HG03457 (cell line): ENCODE results near the gene TBL1X.
"Not testable (repeated sequence)": the region's sequence is repeated elsewhere in the genome, so short reads cannot be mapped to it uniquely, and the experiment has no call there.

Experiments
- ATAC-seq: cut with Tn5 transposase; IDR thresholded peaks from one replicate; pipeline ENCODE4 v1.9.1; 2021; ENCODE audit warnings: moderate number of reproducible peaks; ENCODE audit not compliant: unreplicated experiment

TBL1X gene

DNA sequence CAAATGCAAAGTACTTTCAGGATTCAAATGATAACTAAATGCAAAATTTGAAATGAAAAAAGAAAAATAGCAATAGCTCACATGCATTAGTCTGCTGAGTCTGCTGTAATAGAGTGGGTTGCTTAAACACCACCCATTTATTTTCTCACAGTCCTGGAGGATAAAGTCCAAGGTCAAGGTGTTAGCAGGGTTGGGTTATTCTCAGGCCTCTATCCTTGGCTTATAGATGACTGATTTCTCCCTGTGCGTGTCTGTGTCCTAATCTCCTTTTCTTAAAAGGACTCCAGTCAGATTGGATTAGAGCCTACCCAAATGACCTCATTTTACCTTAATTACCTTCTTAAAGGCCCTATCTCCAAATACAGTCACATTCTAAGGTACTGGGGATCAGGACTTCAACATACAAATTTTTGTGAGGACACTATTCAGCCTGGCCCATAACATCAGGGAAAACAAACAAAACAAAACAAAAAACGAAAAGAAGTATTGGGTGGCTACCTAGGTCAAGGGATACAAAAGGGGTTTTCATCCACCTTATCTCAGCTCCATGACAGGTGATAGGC is 6.3 kb upstream of the TBL1X start:
- no peak for ATAC-seq

DNA sequence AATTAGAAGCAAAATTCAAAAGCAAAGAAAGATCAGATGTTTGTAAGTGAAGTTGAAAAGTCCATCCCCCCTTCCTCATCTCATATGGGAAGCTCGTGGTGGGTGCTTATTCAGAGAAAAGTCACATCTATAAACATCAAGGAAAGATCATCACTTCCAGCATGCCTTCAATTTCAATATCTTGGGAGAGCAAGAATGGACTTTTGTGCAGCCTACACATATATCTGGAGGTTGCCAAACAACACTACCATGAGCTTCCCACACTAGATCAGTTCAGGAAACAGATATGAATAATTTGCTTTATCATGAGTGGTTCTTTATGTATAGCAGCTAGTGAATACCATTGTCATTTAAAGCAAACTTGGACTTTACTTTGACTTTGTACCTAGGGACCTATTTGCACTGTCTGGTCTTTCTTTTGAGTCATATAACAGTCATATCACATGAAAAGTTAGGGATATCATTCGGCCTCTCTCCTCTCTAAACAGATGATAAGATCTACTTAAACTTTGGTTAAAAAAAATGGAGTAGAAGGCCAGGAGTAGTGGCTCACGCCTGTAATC is 5.6 kb upstream of the TBL1X start:
- ATAC-seq = no peak

DNA sequence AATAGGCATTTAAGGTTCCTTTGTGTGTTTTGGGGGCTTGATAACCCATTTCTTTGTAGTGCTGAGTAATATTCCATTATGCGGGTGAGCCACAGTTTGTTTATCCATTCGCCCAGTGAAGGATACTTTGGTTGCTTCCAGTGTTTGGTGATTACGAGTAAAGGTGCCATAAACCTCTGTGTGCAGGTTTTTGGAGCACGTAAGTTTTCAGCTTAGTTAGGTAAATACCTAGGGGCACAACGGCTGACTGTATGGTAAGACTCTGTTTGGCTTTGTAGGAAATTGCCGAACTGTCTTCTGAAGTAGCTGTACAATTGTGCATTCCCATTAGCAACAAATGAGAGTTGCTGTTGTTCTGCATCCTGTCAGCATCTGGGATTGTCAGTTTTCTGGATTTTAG is 3.8 kb upstream of the TBL1X start:
- ATAC-seq = no peak

GRCh38 chrX:9462456-9462855 is 2.4 kb upstream of the TBL1X start:
- no peak for ATAC-seq

DNA sequence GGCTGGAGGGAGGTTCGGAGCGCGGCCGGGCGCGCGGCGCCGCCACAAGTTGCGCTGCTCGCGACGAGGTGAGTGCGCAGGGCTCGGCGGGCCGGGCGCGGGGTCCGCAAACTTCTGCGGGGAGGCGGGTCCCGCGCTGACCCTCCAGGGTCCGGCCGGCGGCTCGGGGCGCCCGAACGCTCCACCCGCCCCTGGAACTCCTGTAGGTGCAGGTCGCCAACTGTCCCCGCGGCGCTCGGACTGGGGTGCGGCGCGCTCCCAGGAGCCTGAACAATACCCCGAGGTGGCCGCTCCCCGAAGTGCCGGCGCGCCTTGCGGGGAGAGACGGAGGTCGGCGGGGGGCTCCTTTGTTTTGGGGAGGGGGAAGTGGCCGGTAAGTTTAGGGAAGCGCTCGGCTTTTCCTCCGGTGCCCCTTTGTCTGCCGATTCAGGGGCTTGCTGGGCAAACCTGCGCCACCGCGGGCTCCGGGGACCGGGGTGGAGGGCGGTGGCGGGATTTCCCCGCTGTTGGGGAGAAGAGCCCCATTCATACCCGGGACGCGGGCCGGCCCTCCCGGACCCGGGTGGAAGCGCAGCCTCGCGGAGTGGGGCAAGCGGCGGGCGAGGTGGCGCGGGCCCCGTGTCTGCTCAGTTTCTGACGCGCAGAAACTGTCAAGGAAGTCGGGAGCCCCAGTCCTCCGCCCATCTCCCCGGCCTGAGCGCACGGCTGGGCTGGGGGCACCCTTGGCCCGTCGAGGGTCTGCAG is 694 bp downstream of the TBL1X start:
- no peak for ATAC-seq

DNA sequence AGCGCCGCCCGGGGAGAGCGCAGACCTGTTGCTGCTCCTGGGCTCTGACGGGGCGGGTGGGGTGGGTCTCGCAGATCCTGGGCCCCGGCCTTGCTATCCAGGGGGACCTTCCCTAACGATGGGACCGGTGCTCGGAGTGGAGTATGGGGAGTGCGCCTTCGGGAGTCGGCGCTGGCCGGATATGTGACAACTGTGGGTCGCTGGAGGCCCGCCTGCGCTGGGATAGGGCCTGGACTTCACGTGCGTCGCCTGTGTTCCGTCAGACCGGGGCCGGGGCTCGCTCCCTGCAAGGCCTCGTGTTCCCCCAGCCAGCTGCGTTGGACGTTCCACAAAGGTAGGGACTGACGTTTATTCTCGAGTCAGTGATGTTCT is 1.3 kb downstream of the TBL1X start:
- no peak for ATAC-seq

GRCh38 chrX:9466736-9467135 is 1.9 kb downstream of the TBL1X start:
- no peak for ATAC-seq

DNA sequence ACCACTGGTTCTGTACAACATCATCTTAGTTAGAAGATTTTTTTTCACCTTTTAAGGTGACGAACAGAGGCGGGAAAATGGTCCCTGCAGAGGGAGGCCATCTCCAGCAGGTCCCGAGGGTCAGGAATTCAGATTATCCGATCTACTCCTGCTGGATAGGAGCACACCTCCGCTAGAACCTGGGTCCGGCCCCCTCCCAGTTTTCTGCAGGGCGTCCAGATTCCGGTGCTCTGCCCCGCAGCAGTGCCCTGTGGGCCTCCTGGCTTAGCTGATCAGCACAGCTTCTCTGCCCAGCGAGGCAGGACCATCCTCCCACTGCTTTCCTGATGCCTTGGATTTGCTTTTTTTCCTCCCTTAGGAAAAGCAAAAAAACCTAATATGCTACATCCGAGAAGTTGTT is 2.3 kb downstream of the TBL1X start:
- ATAC-seq = no peak

- no peak for ATAC-seq
Measured at GRCh38 chrX:9467751-9468150, 2.9 kb downstream of the TBL1X start.

DNA sequence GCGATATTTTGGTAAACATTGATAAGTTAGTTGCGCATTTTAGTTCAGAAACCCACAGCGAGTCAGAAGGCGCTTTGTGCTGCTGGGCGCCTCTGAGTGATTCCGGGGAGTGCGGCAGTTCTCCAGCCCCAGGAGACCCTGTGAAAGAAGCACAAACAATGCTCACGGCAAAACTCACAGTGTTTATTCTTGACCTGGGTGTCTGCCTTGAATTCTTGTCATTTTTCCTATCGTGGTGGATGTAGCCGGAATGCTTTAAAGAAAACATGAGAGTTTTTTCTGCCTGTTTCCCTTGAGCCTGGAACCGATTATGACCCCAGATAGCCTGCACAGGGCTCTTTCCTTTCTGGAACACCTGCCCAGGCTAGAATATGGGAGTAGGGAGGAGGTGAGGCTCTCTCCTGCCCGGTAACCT is 6.7 kb downstream of the TBL1X start:
- no peak for ATAC-seq

DNA sequence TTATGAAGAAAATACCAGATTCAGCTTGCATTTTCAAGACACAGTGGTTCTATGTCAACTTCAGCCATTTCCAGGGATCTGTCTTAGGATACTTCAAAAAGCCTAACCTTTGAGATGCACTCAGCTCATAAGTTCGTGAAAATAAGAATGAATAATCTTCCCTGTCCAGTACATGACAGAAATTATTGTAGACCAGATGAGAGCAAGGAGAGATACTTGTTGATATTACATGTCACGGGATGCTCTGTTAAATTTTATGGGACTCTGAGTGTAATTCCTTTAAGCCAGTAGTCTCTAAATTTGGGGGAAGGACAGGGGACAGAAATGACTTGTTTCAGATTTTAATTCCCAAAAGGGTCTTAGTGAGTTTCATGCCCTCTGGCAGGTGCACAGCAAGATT is 8.8 kb downstream of the TBL1X start:
- no peak for ATAC-seq

GRCh38 chrX:9475417-9475816 is 10.6 kb downstream of the TBL1X start:
- ATAC-seq = not testable (repeated sequence)

- no peak for ATAC-seq
Measured at GRCh38 chrX:9475984-9476383, 11.1 kb downstream of the TBL1X start.

- no peak for ATAC-seq
Measured at GRCh38 chrX:9476810-9477575, 12.1 kb downstream of the TBL1X start.

DNA sequence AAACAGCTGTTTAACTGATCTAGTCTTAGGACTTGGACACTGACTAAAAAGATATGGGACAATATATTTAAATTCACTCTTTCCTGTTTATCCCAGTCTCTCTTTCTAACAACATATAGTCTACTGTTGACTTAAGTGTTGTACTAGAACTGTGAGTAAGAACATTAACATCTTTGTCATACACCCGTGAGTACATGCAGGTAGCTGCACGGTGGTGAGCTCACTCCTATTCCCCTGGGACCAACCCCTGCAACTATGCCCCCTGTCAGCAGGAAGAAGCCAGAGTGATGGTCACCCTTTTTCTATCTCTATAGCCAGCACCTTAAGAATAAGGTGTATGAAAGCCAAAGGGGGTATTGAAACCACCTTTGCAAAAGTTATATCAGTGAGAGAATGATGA is 17.6 kb downstream of the TBL1X start:
- no peak for ATAC-seq

- no peak for ATAC-seq
Measured at GRCh38 chrX:9482837-9483236, 18.0 kb downstream of the TBL1X start.

DNA sequence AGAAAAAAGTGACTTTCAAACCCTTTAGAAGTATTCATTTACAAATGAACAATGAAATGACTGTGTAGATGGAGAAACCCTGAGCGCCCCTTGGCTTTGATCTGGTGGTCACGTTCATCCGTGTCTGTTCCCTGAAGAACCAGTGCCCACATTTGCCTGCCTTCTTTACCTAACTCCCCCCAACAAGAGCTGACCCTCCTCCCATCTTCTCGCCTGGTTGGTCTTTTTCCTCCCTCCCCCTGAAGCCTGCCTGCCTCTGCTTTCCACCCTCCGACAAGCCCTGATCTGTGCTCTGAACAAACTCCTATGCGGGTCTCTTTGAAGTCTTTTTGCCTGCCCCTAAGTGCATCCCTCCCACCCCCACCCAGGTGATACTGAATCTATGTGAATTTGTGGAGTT is 18.5 kb downstream of the TBL1X start:
- no peak for ATAC-seq

DNA sequence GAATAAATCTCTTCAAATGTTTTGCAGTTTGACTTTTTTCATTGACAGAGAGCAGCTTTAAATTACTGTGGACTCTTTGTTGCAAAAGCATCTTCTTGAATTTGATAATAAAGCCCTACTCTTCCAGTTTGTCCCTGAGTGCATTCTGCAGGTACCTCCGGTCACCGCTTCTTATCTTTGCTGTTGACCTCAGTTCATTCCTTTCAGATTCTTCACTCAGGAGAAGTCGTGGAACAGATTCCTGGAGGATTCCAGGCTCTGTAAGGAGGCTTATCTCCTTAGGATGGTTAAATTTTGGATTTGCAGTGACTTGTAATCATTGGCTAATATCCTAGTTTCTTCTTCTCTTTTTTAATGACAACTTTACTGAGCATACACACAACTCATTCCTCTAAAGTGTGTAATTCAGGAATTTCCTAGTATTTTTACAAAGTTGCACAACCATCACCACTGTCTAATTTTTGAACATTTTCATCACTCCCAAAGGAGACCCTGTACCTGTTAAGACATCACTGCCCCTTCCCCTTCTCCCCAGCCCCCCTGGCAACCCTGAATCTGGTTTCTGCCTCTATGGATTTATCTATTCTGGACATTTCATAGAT is 22.0 kb downstream of the TBL1X start:
- ATAC-seq = no peak

DNA sequence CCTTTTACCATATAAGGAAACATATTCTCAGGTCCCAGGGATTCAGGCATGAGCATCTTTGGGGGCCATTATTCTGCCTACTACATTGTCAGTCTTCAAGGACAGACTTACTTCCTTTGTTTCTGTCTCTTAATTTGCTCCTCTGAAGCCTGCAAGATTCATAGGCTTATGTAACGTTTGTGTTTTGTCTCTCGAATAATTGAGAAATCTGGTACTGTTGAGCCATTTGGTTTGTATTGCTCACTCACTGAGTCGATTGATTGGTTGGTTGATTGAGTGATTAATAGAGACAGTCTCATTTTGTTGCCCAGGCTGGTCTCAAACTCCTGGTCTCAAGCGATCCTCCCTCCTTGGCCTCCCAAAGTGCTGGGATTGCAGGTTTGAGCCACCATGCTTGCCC is 23.7 kb downstream of the TBL1X start:
- no peak for ATAC-seq

- no peak for ATAC-seq
Measured at GRCh38 chrX:9489234-9489633, 24.4 kb downstream of the TBL1X start.

DNA sequence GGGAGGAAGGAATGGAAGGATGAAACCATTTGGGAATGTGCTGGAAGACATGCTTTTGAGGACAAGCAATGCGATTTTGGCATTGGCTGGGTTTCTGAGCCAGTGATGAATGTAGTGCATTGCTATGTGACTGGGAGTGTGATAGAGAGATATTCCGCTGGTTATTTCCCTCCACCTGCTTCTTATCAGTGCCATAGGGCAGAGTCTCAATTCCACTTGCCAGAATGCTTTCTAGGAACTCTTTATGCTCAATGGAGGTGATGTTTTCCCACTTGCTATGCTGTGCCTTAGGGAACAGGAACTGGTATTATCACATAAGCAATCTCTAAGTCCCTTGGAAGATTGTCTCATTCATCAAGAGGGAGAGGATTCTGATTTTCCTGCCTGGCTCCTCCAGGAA is 28.0 kb downstream of the TBL1X start:
- no peak for ATAC-seq

DNA sequence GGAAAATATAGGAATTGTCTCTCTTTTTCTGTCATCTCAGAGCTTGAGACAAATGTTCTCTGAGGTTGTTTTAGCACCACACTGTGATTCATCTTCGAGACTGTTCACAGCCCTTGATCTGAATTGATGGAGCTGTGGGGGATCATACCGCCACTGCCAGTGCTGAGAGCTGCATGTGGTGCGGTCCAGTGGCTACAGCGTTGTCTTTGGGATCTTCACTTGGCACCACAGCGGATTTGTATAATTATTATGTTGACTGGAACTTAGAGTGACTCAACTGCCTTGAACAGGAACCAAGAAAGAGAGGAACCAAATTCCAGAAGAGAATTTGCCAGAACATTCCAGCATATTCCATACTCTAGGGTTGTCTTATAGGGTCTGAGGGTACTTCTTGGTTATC is 29.1 kb downstream of the TBL1X start:
- no peak for ATAC-seq
